ENCODE data around the gene RASL11B. TPM values are rescaled to one million over a fixed set of nuclear protein-coding genes. Genes with fewer than 3 reads are reported as not detected.

Gene RASL11B
- total RNA-seq, 1 experiment from 2014 or later = 30.0 TPM

GRCh38 chr4:52891743-52892142 is 29.6 kb downstream of the RASL11B start:
- DNase-seq = no peak
- H3K23ac ChIP-seq (ENCODE audit: insufficient read length, low read depth, low read length) = no peak overlapping the region
- H2BK15ac ChIP-seq (ENCODE audit: low read depth, low read length) = no peak overlapping the region
- H3K27me3 ChIP-seq (ENCODE audit: insufficient read depth, low read length) = no peaks in the 10 kb centered on the region
- no peak overlapping the region for H2BK5ac ChIP-seq (ENCODE audit: insufficient read length, low read length)
- no peak overlapping the region for H3K9ac ChIP-seq (ENCODE audit: extremely low read depth, insufficient read length, low read length)
- Mint-ChIP-seq H3K27me3 (ENCODE audit: low read depth) (no peaks in the 10 kb centered on the region; the same call in 1 of the 2 replicates), H3K27ac (no peak overlapping the region), H3K9me3 (peaks cover 2 to 8% of the 10 kb centered on the region in 2 experiments; a peak in 3 of 5 replicates), H3K4me1 (peaks cover 4 to 11% of the 10 kb centered on the region in 2 experiments), H3K4me3 (no peak overlapping the region), H3K36me3 (ENCODE audit: insufficient read depth in 1 of 3, low read depth in 3 of 3) (peaks cover 0 to 5% (median 4%) of the 10 kb centered on the region in 3 experiments; a peak in 4 of 7 replicates)
- no peak overlapping the region for H3T11ph ChIP-seq (ENCODE audit: low read length)
- WGBS (ENCODE audit: extremely low coverage, insufficient read length, low lambda C conversion rate) = no CpG with 5 or more reads among the region's 1 CpG
- no peaks in the 10 kb centered on the region for H3K79me2 ChIP-seq (ENCODE audit: insufficient read depth, low read length)
- H2AFZ ChIP-seq (ENCODE audit: low read length) = no peak overlapping the region
- no peaks in the 10 kb centered on the region for H4K20me1 ChIP-seq (ENCODE audit: control insufficient read depth, insufficient read depth, insufficient read length)
- H3K18ac ChIP-seq (ENCODE audit: insufficient read length, low read depth, low read length) = no peak overlapping the region
- H3K23me2 ChIP-seq (ENCODE audit: insufficient read length, low read depth, low read length, poor library complexity, severe bottlenecking) = no peaks in the 10 kb centered on the region
- no peak overlapping the region for H3K4ac ChIP-seq (ENCODE audit: low read depth, low read length)
- H3K14ac ChIP-seq (ENCODE audit: insufficient read depth, low read length) = no peak overlapping the region
- no peak overlapping the region for H3K56ac ChIP-seq (ENCODE audit: insufficient read length, low read depth, low read length)
- no peak overlapping the region for H4K8ac ChIP-seq (replicated peaks; ENCODE audit: insufficient read length, low read depth, low read length)
- H3K4me1 ChIP-seq (ENCODE audit: insufficient read depth, low read length) = no peaks in the 10 kb centered on the region
- no peak overlapping the region for H4K5ac ChIP-seq (ENCODE audit: insufficient read length, low read depth, low read length)
- no peak overlapping the region for H3K27ac ChIP-seq (ENCODE audit: insufficient read length, low read depth, low read length)
- no peak overlapping the region for H2BK20ac ChIP-seq (ENCODE audit: low read depth, low read length, poor library complexity, severe bottlenecking)
- H2BK120ac ChIP-seq (ENCODE audit: low read depth, low read length, poor library complexity, severe bottlenecking) = no peak overlapping the region
- no peak overlapping the region for H4K91ac ChIP-seq (ENCODE audit: insufficient read length, low read depth, low read length)
- H3K79me1 ChIP-seq (ENCODE audit: insufficient read depth, low read depth, low read length, poor library complexity, severe bottlenecking) = no peaks in the 10 kb centered on the region
- TF ChIP-seq, protein P1, sequence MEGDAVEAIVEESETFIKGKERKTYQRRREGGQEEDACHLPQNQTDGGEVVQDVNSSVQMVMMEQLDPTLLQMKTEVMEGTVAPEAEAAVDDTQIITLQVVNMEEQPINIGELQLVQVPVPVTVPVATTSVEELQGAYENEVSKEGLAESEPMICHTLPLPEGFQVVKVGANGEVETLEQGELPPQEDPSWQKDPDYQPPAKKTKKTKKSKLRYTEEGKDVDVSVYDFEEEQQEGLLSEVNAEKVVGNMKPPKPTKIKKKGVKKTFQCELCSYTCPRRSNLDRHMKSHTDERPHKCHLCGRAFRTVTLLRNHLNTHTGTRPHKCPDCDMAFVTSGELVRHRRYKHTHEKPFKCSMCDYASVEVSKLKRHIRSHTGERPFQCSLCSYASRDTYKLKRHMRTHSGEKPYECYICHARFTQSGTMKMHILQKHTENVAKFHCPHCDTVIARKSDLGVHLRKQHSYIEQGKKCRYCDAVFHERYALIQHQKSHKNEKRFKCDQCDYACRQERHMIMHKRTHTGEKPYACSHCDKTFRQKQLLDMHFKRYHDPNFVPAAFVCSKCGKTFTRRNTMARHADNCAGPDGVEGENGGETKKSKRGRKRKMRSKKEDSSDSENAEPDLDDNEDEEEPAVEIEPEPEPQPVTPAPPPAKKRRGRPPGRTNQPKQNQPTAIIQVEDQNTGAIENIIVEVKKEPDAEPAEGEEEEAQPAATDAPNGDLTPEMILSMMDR (conservative IDR thresholded peaks at IDR 0.05) = no peak
- no peaks in the 10 kb centered on the region for H3K9me3 ChIP-seq (ENCODE audit: control insufficient read depth, low read depth, low read length)
- no peak overlapping the region for H2BK12ac ChIP-seq (ENCODE audit: insufficient read length, low read depth, low read length)
- no peak overlapping the region for H3K4me2 ChIP-seq (ENCODE audit: insufficient read depth, insufficient read length, low read length)
- H2AK5ac ChIP-seq (ENCODE audit: insufficient read length, low read length) = no peak overlapping the region

Measured in H9 (cell line).